B cell (primary cell): ENCODE data around the gene IGFL2. TPM values are rescaled to one million over a fixed set of nuclear protein-coding genes. Genes with fewer than 3 reads are reported as not detected.

Experiments used
- ATAC-seq: fragments of 200-7000 bp; cut with Tn5 transposase; one replicate; pipeline ENCODE4 v1.10.0; 2021; ENCODE audit warnings: low read depth, mild to moderate bottlenecking, moderate number of reproducible peaks, moderate library complexity
- CTCF ChIA-PET: fragments of 350-600 bp; sonication (Branson Sonifier 250); formaldehyde crosslinking; loops from one replicate; lab custom pipeline; 2021; ENCODE audit warnings: antibody characterized with exemption, inconsistent platforms; lab: Charles Lee
- POLR2A ChIA-PET: fragments of 350-600 bp; sonication (Branson Sonifier 250); formaldehyde crosslinking; loops from one replicate; lab custom pipeline; 2021; ENCODE audit warnings: antibody characterized with exemption; lab: Charles Lee
- DNase-seq: peaks from one replicate; pipeline ENCODE4 v3.0.0; 2013
- H2AFZ ChIP-seq: 2 replicates; pipeline ENCODE4 v1.6.1; 2012; ENCODE audit warnings: mild to moderate bottlenecking, low read depth, low read length; ENCODE audit not compliant: insufficient read depth, poor library complexity, severe bottlenecking
- H3K27ac ChIP-seq, 2 donors: 1 replicate in 1 of 2; 2 replicates in 1 of 2; pipeline ENCODE4 v1.5.1; 2012 to 2013; ENCODE audit warnings: low read length in 2 of 2, mild to moderate bottlenecking in 2 of 2, moderate library complexity in 1 of 2
- H3K27me3 ChIP-seq, 4 experiments: fragments of 200-600 bp in 1 of 4; sonication (generic) in 1 of 4; replicated peaks in 1 of 4; 1 replicate in 2 of 4; 2 replicates in 2 of 4; pipeline versions ENCODE4 v1.6.1 to v1.7.0; 2013 to 2016; ENCODE audit warnings: low read length in 3 of 4, mild to moderate bottlenecking in 2 of 4, mixed read lengths in 1 of 4, moderate library complexity in 1 of 4; ENCODE audit not compliant: insufficient read depth in 4 of 4, control insufficient read depth in 3 of 4; ENCODE audit errors: control extremely low read depth in 1 of 4
- H3K36me3 ChIP-seq, 2 experiments: replicated peaks in 1 of 2; 1 replicate in 1 of 2; 2 replicates in 1 of 2; pipeline versions ENCODE4 v1.6.1 to v1.7.1; 2013; ENCODE audit warnings: low read length in 1 of 2; ENCODE audit not compliant: insufficient read depth in 2 of 2, control insufficient read depth in 1 of 2; ENCODE audit errors: control extremely low read depth in 1 of 2, extremely low read depth in 1 of 2
- H3K4me1 ChIP-seq, 2 donors: fragments of 200-600 bp in 1 of 2; sonication (generic) in 1 of 2; 1 replicate in 1 of 2; 2 replicates in 1 of 2; pipeline versions ENCODE4 v1.5.1 to v1.6.1; 2013 to 2017; ENCODE audit warnings: low read length in 2 of 2; ENCODE audit not compliant: control insufficient read depth in 2 of 2, insufficient read depth in 2 of 2
- H3K4me2 ChIP-seq: replicated peaks from 2 replicates; pipeline ENCODE3; 2012; ENCODE audit warnings: mild to moderate bottlenecking, low read depth, low read length; ENCODE audit not compliant: poor library complexity, severe bottlenecking
- H3K4me3 ChIP-seq, 5 experiments: fragments of 200-600 bp in 1 of 5; sonication (generic) in 1 of 5; 1 replicate in 3 of 5; 2 replicates in 2 of 5; pipeline versions ENCODE4 v1.5.1 to v1.7.0; 2011 to 2016; ENCODE audit warnings: low read length in 4 of 5, mild to moderate bottlenecking in 4 of 5, low read depth in 2 of 5, control low read depth in 1 of 5, moderate library complexity in 1 of 5; ENCODE audit not compliant: insufficient read depth in 1 of 5; ENCODE audit errors: control extremely low read depth in 1 of 5, extremely low read depth in 1 of 5
- H3K79me2 ChIP-seq: fragments of 200-600 bp; sonication (generic); one replicate; pipeline ENCODE4 v1.6.0; 2016; ENCODE audit warnings: low read length; ENCODE audit not compliant: control insufficient read depth, insufficient read depth
- H3K9ac ChIP-seq: fragments of 200-600 bp; sonication (generic); 2 replicates; pipeline ENCODE4 v1.6.1; 2017; ENCODE audit warnings: mild to moderate bottlenecking, low read length, moderate library complexity
- H3K9me3 ChIP-seq, 3 donors: one replicate each; pipeline versions ENCODE4 v1.6.1 to v1.7.1; 2013; ENCODE audit warnings: low read length in 2 of 3; ENCODE audit not compliant: control insufficient read depth in 2 of 3, insufficient read depth in 1 of 3; ENCODE audit errors: control extremely low read depth in 1 of 3
- H4K20me1 ChIP-seq: 2 replicates; pipeline ENCODE4 v1.6.0; 2012; ENCODE audit warnings: mild to moderate bottlenecking, low read length; ENCODE audit not compliant: insufficient read depth, control insufficient read depth, poor library complexity, severe bottlenecking
- H3K27ac Mint-ChIP-seq: one replicate; pipeline ENCODE4 v1.8.0; 2021; ENCODE audit warnings: mixed read lengths
- H3K27me3 Mint-ChIP-seq: one replicate; pipeline ENCODE4 v1.8.0; 2021; ENCODE audit warnings: mixed read lengths
- H3K4me1 Mint-ChIP-seq: one replicate; pipeline ENCODE4 v1.8.0; 2021; ENCODE audit warnings: mixed read lengths
- H3K4me3 Mint-ChIP-seq: one replicate; pipeline ENCODE4 v1.8.0; 2021; ENCODE audit warnings: mixed read lengths
- H3K9me3 Mint-ChIP-seq: one replicate; pipeline ENCODE4 v1.8.0; 2022; ENCODE audit warnings: mixed read lengths; ENCODE audit not compliant: insufficient read depth
- EZH2 ChIP-seq: IDR thresholded peaks from 2 replicates; pipeline ENCODE4 v1.6.1; 2012; ENCODE audit warnings: borderline replicate concordance, low read depth, mild to moderate bottlenecking, moderate library complexity, low read length; ENCODE audit not compliant: insufficient read depth, poor library complexity, severe bottlenecking
- WGBS: methylation state at CpG from one replicate; pipeline ENCODE4 v1.1.5; 2013; ENCODE audit warnings: missing lambda C conversion rate; ENCODE audit not compliant: insufficient coverage; 5-methylcytosine and 5-hydroxymethylcytosine counted together
- intact Hi-C: fragments of 100-400 bp; cut with micrococcal nuclease; formaldehyde crosslinking; loops from one replicate; pipeline ENCODE4 v1.10.0; 2022
- polyA plus RNA-seq: library from polyadenylated mRNA; depleted of rRNA; stranded (reverse); fragments of >200 nt; gene quantifications from 2 replicates; pipeline ENCODE4 v1.2.3, GENCODE V29; 2012
- total RNA-seq, 2 donors: library from RNA; stranded (reverse); fragments of 120-200 nt in 1 of 2; gene quantifications; 1 replicate in 1 of 2; 2 replicates in 1 of 2; pipeline versions ENCODE4 v1.2.3 to v1.2.4, GENCODE V29; 2013 to 2022
- TF ChIP-seq, protein P1 (sequence below): fragments of 200-600 bp; IDR thresholded peaks from one replicate; pipeline ENCODE4 v1.8.0; 2022; ENCODE audit warnings: antibody characterized with exemption, mild to moderate bottlenecking

IGFL2 gene
- total and polyA plus RNA-seq, 2 donors (not counting 1 experiment from before 2014, with no cell fraction given), result not detected

- Mint-ChIP-seq H3K27me3 (peaks cover 40% of the 10 kb centered on the region), H3K4me1 (no peaks in the 10 kb centered on the region), H3K4me3 (no peak overlapping the region), H3K9me3 (peaks cover 17% of the 10 kb centered on the region), H3K27ac (no peak overlapping the region)
- POLR2A ChIA-PET, result no interaction called here
- ATAC-seq, result no peak
- H3K4me1 ChIP-seq, result no peaks in the 10 kb centered on the region
- intact Hi-C loops, result no loop called here
- peaks cover 0 to 15% (median 9%) of the 10 kb centered on the region in 3 donors for H3K9me3 ChIP-seq
- CTCF ChIA-PET, result no interaction called here
- H4K20me1 ChIP-seq, result no peaks in the 10 kb centered on the region
- H3K4me3 ChIP-seq, result no peak overlapping the region
- H2AFZ ChIP-seq, result no peak overlapping the region
- H3K79me2 ChIP-seq, result no peaks in the 10 kb centered on the region
- no peak overlapping the region for H3K4me2 ChIP-seq
- 76% methylated on average over 3 of the region's 3 CpGs for WGBS
- TF ChIP-seq EZH2, result no peak
- TF ChIP-seq, protein P1, sequence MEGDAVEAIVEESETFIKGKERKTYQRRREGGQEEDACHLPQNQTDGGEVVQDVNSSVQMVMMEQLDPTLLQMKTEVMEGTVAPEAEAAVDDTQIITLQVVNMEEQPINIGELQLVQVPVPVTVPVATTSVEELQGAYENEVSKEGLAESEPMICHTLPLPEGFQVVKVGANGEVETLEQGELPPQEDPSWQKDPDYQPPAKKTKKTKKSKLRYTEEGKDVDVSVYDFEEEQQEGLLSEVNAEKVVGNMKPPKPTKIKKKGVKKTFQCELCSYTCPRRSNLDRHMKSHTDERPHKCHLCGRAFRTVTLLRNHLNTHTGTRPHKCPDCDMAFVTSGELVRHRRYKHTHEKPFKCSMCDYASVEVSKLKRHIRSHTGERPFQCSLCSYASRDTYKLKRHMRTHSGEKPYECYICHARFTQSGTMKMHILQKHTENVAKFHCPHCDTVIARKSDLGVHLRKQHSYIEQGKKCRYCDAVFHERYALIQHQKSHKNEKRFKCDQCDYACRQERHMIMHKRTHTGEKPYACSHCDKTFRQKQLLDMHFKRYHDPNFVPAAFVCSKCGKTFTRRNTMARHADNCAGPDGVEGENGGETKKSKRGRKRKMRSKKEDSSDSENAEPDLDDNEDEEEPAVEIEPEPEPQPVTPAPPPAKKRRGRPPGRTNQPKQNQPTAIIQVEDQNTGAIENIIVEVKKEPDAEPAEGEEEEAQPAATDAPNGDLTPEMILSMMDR, result no peak
- no peaks in the 10 kb centered on the region for H3K36me3 ChIP-seq
- H3K9ac ChIP-seq, result no peak overlapping the region
- H3K27ac ChIP-seq, result no peak overlapping the region
- DNase-seq, result no peak
- H3K27me3 ChIP-seq, result peaks cover 0 to 9% (median 0%) of the 10 kb centered on the region in 4 experiments
Measured at GRCh38 chr19:46162731-46163130, 14.7 kb downstream of the IGFL2 start.

DNA sequence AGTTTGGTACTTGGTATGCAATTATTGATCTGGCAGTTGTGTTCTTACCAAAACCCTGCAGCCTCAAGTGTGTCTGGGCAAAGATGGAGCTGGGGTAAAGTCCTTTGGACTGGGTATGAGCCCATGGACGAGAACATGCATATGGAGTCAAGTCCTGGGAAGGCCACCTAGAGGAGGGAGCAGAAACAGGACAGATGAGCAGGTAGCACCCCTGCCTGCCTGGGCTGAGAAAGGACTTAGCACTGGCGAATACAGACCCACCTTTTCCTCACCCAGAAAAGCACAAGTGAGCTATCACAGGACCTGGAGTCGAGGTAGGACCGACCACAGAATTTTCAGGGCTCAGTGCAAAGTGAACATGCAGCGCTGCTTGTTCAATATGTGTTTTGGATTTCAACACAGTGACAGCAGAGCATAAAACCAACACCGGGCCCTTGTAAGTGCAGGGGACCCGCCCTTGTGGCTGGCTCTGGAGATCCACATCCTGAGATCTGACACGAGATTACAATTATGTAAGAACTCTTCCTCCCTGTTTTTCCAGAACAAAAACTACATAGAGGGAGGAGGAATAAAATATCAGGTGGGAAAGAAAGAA, 25.9 kb downstream of the IGFL2 start:
- H3K9me3 Mint-ChIP-seq, result peaks cover 16% of the 10 kb centered on the region
- H3K27me3 ChIP-seq, result peaks cover 0 to 11% (median 0%) of the 10 kb centered on the region in 4 experiments
- H3K27ac ChIP-seq, result no peak overlapping the region
- H3K27me3 Mint-ChIP-seq, result peaks cover 55% of the 10 kb centered on the region
- no peak overlapping the region for H3K4me3 ChIP-seq
- no peak overlapping the region for H3K27ac Mint-ChIP-seq
- WGBS, result 84% methylated on average over 5 of the region's 8 CpGs
- H2AFZ ChIP-seq, result no peak overlapping the region
- H3K79me2 ChIP-seq, result no peaks in the 10 kb centered on the region
- peaks cover 2% of the 10 kb centered on the region for H3K4me1 Mint-ChIP-seq
- TF ChIP-seq EZH2, result no peak
- TF ChIP-seq, protein P1, result no peak
- ChIA-PET POLR2A (no interaction called here), CTCF (interaction anchor here (0.6 kb wide), 1 partner anchor 1254 kb away, joined by 3 read pairs; no protein-coding TSS in a partner anchor)
- ATAC-seq (no peak), DNase-seq (no peak)
- H4K20me1 ChIP-seq, result no peaks in the 10 kb centered on the region
- H3K4me2 ChIP-seq, result no peak overlapping the region
- H3K36me3 ChIP-seq, result no peaks in the 10 kb centered on the region
- no peaks in the 10 kb centered on the region for H3K4me1 ChIP-seq
- intact Hi-C loops, result no loop called here
- H3K9ac ChIP-seq, result no peak overlapping the region
- H3K9me3 ChIP-seq, result peaks cover 0 to 9% (median 0%) of the 10 kb centered on the region in 3 donors
- H3K4me3 Mint-ChIP-seq, result no peak overlapping the region
